ENCODE measurements around the gene CSK.
"Not testable (repeated sequence)": the region's sequence is repeated elsewhere in the genome, so short reads cannot be mapped to it uniquely, and the experiment has no call there.

Gene CSK

GRCh38 chr15:74785194-74786032, 3.5 kb downstream of the CSK start:
- DNase-seq = no peak
- intact Hi-C loops (cut with DNase I) = no loop called here

- DNase-seq; intact Hi-C loops (cut with DNase I): not testable (repeated sequence)
Measured at GRCh38 chr15:74786081-74786480, 4.2 kb downstream of the CSK start.

DNA sequence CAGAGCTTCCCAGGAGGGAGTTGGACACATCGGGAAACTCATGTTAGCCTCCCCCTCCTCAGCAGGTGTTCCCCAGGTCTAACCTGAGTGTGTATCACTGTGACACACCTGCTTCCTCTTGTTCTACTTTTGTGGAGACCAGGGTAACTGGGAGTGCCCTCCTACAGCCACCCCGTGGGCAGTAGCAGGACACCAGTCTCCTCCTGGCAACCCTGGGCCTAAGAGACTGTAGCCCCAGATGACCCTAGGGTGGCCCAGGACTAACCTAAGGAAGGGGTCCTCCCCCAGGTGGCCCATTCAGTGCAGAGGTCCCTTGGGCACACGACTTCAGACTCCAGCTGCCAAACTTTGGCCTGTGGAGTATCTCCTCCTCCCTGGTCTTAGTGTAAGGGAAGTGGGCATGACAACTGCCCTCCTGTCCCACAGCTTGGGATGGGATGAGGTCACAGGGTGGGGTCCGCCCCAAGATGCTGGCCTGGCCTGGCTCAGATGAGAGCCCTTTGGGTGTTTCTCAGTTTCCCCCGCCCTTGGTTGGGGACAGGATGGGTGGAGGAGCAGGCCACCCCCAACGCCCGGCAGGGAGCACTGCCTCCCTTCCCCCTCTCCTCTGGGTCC, 4.8 kb downstream of the CSK start:
- intact Hi-C loops (cut with DNase I) = no loop called here
- no peak for DNase-seq

GRCh38 chr15:74787251-74788041, 5.6 kb downstream of the CSK start:
- peak in 7 of 10 donors; percentile 33 to 92 (median 57) for DNase-seq
- intact Hi-C loops (cut with DNase I) = no loop called here

GRCh38 chr15:74788042-74788682, 6.3 kb downstream of the CSK start:
- no peak for DNase-seq
- intact Hi-C loops (cut with DNase I) = no loop called here

DNA sequence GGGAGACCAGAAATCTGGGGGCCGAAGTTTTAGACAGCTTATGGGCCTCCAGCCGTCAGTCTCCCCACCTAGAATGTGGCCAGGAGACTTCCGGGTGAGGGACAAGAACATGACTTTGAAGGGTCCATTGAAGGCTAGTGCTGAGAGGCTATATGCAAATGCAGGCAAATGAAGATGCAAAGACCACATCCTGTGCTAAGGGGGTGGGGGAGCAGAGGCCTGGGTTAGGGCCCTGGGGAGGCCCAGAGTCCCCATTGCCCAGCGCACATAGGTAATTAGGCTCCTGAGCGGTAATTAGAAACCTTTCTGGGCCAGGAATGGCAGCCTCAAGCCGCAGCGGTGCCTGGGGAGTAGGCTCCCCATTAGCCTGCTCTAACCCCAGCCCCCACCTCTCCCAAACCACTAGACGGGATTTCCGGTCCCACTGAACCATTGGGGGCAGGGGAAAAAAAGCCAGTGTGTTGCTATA, 6.8 kb downstream of the CSK start:
- DNase-seq = no peak
- intact Hi-C loops (cut with DNase I) = no loop called here

DNA sequence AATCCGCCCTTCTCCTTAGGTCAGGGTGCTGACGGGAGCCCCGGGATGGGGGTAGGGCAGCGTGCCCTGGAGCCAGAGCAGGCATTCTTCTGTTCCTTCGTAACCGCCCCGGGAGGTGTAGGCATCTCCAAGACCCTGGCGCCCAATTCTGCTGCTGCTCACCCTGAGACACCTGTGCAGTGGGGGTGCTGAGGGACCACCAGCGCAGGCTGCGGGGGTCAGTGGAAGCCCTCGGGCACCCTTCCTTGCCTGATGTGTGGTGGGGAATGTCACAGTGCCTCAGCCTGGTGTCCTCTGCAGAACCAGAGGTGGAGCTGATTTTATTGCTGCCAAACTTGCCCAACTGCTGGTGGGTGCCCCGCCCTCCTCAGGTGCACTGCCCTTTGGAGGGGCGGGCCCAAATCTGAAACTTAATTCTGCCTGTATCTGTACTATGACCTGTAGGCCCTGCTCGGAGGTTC, 7.3 kb downstream of the CSK start:
- DNase-seq = no peak
- intact Hi-C loops (cut with DNase I) = no loop called here

GRCh38 chr15:74789741-74790079, 7.8 kb downstream of the CSK start:
- intact Hi-C loops (cut with DNase I) = no loop called here
- no peak for DNase-seq

DNA sequence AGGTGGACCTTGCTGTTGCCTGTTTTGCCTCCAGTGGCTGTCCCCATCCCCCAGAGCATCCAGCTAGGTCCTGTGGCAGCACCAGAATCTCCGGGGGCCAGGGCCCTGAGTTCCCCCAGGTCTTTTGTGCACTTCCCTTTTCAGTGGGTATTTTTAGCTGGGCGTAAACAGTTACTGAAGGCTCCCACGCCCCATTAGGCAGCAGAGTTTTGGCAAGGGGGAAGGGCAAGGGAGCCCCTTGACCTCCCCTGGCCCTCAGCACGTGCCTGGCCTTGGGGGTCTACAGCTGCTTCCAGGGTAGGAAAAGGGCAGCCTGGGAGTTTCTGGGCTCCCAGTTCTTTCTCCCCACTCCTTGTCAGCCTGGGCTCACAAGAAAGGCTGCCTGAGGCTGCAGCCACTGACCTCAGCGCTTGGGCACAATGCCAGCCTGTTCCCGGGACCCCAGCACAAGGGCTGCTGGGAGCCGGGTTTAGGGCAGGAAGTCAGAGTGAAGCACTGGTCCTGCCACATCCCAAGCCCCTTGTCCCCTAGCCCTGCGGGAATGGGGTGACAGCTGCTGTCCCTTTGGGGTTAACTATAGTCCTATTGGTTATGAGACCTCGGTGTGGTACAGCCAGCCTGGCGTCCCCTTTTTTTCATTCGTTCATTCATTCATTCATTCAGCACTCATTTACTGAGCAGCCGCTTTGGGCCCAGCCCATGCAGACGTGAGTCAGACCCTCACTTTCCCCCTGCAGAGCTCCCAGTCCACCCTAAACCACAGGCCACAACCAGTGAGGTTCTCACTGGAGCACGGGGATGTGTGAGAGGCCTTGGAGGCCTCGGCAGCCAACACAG, 8.4 kb downstream of the CSK start:
- intact Hi-C loops (cut with DNase I) = no loop called here
- peak in 9 of 10 donors; percentile 55 to 96 (median 79) for DNase-seq

DNA sequence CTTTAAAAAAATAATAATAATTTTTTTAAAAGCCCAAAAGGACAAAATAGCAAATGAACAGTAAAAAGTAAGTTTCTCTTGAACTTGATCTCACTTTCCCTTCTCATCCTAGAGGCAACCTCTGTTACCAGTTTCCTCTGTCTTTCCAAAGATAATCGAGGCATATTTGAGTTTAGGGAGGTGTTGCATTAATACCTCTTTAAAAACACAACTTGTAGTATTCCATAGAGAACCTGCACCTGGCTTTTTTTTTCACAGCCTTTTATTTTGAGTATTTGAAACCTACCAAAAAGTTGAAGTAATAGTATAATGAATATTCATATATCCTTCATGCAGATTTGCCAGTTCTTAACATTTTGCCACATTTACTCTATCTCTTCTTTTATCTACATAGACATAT, 9.1 kb downstream of the CSK start:
- intact Hi-C loops (cut with DNase I) = no loop called here
- no peak for DNase-seq

DNA sequence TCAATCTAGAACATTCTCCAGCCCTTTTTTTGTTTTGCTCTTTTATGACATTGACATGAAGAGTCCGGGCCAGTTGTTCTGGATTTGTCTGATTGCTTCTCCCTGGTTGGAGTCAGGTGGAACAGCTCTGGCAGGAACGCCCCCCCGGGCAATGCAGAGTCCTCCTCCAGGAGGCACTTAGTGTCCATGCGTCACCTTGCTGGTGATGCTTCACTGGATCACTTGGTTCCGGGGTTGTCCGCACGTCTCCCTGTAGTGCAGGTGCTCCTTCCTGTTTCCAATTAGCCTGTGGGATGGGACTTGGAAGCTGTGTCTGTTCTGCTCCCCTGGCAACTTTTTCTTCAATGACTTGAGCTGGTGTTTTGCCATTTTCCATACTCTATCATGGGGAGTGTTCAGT, 9.8 kb downstream of the CSK start:
- intact Hi-C loops (cut with DNase I) = no loop called here
- DNase-seq = no peak

DNA sequence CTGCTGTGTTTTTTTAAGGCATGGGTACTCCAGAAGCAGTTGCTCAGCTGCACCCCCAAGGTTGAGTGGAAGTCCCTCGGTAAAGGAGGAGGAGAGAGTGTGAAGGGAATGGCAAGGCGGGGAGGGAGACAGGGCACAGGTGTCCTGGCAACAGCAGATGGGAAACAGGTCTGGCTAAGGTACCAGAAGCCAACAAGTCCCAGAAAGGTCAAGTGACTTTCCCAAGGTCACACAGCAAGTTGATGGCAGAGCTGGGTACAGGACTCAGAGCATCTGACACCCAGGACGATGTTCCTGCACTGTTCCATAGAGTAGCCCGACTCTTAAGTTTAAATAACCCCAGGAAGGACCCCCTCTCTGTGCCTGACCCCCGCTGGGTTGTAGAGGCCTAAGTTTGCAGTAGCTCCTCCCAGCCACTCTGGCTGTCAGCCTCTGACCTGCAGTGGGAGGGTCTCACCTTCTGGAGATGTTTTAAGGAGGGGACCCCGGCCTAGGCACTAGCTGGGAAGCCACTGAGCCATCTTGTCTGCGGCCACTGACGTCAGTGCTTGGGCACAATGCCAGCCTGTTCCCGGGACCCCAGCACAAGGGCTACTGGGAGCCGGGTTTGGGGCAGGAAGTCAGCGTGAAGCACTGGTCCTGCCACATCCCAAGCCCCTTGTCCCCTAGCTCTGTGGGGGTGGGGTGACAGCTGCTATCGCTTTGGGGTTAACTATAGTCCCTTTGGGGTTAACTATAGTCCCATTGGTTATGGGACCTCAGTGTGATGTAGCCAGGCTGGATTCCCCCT, 10.5 kb downstream of the CSK start:
- intact Hi-C loops (cut with DNase I) = no loop called here
- no peak for DNase-seq

DNA sequence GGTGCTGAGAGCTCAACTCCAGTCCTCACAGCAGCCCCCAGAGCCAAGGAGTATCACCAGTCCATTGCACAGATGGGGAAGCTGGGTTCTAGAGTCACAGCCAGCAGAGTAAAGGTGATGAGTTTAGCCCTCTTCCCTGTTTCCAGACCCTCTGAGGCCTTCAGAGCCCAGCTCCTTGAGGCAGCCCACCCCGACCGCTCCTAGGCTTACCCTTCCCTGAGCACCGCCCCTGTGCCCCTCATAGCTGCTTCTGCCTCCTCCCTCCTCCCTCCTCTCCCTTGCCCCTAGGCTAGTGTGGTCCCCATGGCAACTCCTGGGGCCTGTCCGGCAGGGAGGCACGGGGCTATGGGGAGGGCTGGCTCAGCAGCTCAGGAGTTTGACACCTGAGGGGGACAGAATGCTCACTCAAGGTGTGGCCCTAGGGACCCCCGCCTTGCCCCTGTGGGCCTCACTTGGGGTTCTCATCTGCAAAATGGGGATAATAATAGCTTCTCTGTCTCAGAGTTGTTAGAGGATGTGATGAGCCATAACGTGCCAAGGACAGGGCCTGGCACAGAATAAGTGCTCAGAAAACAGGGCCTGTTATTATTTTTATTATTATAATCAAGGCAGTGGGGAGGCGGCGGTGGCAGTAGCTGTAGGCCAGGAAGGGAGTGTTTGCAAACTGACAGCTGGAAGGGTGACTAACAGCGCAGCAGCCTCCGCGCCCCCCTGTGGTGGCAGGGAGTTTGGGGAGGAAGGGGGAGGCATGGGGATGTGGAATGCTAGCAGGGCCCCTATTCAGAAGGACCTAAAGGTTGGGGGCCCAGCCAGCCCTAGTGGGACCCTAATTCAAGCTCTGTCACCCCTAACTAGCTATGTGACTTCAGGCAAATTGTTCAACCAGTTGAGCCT, 11.5 kb downstream of the CSK start:
- DNase-seq = no peak
- intact Hi-C loops (cut with DNase I) = no loop called here

DNA sequence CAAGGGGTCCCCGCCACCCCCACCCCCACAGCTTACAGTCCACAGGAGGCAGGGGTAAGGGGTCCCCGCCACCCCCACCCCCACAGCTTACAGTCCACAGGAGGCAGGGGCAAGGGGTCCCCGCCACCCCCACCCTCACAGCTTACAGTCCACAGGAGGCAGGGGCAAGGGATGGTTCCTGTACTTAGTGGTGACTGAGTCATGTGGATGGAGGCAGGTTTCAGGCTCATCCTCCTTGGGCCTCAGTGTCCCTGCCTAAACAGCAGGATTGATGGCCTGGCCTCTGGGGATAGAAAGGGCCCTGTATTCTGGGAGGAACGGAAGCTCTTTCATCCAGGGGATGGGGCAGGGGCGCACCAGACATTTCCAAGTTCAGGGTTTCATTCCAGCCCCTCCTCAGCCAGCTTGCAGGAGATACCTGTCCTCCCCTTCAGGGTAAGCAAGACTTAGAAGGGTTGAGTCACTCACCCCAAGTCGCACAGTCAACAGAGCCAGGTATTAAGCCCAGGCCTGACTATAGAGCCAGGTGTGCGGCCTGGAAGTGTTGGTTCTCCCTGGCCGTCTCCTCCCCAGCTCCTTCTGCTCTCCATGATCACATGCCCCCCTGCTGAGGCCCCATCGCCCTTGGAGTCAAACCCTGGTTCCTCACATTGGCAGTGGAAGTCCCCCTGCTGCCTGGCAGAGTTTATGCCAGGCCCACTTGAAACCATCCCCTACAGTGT, 12.5 kb downstream of the CSK start:
- intact Hi-C loops (cut with DNase I) = no loop called here
- DNase-seq = no peak

- no peak for DNase-seq
- intact Hi-C loops (cut with DNase I) = no loop called here
Measured at GRCh38 chr15:74794970-74795349, 13.1 kb downstream of the CSK start.

DNA sequence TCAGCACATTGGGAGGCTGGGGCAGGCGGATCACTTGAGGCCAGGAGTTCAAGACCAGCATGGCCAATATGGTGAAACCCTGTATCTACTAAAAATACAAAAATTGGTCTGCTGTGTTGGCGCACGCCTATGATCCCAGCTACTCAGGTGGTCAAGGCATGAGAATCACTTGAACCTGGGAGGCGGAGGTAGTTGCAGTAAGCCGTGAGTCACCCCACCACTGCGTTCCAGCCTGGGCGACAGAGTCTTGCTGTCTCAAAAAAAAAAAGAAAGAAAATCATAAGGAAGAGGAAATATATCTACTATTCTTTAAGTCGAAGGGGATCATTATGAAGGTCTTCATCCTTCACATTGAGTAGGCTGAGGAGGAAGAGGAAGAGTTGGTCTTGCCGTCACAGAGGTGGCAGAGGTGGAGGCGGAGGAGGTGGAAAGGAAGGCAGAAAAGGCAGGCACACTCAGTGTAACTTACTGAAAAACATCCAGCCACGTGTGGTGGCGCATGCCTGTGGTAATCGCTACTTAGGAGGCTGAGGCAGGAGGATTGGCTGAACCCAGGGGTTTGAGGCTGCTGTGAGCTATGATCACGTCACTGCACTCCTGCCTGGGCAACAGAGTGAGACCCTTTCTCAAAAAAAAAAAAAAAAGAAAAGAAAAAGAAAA, 14.2 kb downstream of the CSK start:
- no peak for DNase-seq
- intact Hi-C loops (cut with DNase I) = no loop called here

Measured in posterior cingulate gyrus (tissue), 11 donors.